HG02763 (cell line): ENCODE results near the gene PALM.
"Not testable (repeated sequence)": the region's sequence is repeated elsewhere in the genome, so short reads cannot be mapped to it uniquely, and the experiment has no call there.

Source experiments
- ATAC-seq: cut with Tn5 transposase; IDR thresholded peaks from one replicate; pipeline ENCODE4 v1.9.1; 2021; ENCODE audit warnings: mild to moderate bottlenecking, moderate library complexity; ENCODE audit not compliant: unreplicated experiment

The PALM gene

DNA sequence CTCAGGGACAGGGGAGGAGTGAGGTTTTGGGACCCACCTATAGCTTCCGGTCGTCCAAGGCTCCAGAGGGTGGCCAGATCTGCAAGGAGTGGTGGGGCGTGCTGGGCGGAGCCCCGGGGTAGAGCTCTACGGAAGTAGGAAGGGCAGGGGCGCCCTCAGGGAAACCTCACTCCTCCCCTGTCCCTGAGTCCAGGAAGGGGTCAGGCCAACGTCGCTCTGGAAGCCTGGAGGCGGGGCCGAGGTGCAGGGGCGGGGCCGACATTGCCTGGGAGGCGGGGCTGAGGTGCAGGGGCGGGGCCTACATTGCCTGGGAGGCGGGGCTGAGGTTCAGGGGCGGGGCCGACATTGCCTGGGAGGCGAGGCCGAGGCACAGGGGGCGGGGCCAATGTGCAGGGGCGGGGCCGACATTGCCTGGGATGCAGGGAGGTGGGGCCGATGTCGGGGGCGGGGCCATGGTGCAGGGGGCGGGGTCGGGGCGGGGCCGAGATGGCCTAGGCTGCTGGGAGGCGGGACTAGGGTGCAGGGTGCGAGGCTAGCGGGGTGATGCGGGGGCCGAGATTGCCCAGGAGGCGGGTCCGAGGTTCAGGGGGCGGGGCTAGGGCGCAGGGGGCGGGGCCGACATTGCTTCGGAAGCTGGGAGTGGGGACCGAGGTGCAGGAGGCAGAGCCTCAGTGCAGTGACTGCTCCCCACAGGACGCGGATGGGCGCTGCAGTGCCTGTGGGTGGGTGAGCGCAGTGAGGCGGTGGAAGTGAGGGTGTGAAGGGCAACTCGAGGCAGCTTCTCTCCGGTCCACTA lies 4.9 kb upstream of the PALM start:
- no peak for ATAC-seq

DNA sequence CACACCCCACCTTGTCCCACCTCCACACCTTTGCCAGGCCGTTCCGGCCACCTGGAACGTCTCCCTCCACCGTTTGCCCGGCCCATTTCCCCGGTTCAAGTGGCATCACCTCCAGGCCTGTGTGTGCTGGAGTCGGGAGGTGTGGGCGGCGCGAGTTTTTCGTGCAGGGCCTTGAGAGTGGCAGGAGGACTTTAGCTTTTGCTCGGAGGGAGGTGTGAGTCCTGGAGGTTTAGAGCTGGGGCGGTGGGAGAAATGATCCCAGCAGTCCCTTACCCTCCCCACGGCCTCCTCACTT lies 4.3 kb upstream of the PALM start:
- ATAC-seq, result no peak

DNA sequence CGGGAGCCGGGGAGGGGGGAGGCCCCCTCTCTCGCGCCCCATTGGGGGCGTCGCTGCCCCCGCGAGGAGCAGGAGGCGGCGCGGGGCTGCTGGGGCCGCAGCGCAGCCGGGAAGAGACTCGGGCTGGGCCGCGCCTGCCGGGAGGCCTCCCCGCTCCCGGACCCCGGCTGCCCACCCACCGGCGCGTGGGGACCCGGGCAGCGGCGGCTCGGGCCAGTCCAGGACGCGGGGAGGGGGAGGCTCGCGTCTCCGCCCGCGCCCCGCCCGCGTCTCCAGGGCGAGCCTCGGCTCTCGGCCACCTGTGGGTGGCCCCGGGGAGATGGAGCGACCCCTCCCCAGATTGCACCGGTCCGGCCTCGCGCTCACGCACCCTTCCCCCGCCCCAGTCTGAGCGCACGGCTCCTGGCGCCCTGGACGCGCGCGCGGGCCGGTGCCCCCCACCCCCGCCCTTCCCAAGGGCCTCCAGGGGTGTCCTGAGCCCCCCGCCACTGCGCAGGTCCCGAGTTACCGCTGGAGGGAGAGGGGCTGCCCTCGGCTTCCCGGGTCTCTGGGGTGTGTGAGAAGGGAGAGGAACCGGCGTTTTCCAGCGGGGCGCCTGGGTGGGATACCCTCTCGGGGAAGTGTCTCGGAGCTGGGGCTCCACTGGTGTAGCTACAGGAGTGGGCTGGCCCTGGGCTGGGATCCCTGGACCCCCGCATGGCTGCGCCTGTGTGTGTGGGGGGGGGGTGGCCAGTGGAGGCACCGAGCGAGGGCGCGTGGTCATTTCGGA lies 645 bp downstream of the PALM start:
- ATAC-seq, result no peak

DNA sequence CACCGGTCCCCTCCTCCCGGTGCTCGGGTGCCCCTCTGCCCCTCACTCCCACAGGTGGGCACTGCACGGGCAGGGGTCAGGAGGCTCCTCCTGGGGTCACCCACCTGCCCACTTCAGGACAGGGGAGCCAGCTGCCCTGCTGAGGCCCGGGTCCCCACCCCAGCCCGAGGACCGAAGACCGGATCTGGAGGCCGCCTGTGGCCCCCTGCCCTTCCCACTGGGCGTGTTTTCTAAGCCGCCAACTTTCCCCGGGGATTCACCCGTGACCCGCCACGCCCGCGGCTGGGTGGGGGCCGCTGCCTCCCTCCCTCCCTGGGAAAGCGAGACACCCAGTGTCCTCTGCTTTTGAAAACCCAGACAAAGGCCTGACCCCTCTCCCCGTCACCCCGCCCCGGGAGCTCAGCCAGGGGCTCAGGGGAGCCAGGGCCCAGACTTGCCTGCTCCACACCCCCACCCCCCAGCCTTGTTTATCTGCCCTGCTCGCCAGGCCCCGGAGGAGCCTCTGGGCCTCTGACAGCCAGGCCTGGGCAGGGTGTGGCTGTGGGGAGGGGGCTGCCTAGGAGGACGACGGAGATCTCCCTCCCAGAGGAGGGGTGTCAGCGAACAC lies 1.3 kb downstream of the PALM start:
- no peak for ATAC-seq

DNA sequence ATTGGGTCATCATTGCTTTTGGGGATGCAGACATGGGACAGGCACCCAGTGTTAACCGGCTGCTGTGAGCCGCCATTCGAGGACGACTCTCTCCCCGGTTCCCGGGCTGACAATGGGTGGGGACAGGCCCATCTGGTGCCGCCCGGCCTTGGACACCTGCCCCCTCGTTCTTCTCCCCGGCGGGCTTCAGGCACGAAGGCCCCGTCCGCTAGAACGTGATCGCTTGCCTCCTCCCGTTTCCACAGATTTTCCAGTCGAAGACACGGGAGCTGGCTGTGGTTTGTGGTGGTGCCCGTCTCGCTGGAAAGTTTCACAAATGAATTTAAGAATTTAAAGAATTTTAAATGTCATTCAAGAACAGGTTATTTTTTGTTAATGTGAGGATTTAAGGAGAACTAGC lies 2.0 kb downstream of the PALM start:
- no peak for ATAC-seq

DNA sequence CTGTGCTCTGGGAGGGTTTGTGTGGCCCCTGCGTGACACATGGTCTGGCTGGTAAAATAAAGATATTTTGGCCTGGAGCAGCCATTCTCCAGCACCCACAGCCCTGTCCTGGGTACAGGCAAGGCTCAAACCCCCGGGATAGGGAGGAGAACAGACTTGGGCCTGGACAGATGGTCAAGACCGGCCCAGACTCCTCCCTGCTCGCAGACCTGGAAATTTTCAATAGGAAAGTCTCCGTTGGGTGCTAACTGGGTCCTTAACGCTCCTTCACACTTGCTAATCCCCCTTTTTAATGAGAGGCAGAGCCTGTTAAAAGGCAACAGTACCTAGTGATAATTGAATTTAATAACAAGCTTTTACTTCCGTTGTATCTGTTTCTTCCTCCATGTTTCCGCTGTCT lies 2.5 kb downstream of the PALM start:
- no peak for ATAC-seq

DNA sequence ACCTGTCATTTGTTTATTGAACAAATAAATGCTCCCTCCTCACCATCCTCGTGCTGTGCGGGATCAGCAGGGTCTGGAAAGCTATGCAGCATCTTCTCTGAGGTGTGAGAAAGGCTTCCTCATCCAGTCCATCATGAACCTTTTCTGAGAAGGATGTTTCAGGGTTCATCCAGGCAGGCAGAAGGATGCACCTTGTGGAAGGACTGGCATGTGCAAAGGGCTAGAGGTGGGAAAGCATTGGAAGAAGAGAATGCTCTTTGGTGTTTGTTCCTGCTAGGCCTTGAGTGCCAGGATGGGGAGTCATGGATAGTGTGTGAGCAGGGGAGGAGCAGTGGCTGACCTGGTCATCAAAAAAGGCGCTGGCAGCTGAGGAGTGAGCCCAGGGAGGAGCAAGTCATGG lies 6.6 kb downstream of the PALM start:
- no peak for ATAC-seq

DNA sequence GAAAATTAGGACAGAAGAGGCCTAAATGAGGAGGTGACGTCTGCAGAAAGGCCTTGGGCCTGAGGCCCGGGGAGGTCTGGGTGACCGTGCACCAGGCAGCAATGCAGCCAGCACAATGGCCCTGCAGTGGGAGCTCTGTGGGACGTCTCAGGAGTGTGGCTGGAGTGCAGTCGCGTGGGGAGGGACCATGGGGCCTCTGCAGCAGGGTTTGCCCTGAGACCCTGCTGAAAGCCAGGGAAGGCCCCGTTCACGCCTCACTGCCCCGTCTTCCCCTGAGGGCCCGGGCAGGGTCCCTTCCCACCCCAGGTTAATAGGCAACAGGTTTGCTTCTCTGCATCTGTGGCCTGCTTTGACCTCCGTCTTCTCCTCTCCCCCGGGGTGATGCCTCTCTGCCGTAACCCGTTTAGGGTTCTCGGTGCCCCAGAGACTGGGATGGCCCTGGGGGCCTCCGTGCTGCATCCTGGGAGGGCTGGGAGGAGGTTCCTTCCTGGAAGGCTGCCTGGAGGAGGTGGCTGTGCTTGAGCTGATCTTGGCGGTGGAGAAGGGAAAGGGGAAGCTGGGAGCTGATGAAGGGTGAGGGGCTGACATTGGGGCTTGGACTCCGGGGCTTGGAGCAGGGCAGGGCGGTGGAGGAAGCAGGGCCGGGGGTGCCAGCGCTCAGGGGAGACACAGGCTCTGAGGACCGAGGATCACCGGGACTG lies 9.7 kb downstream of the PALM start:
- ATAC-seq, result no peak

DNA sequence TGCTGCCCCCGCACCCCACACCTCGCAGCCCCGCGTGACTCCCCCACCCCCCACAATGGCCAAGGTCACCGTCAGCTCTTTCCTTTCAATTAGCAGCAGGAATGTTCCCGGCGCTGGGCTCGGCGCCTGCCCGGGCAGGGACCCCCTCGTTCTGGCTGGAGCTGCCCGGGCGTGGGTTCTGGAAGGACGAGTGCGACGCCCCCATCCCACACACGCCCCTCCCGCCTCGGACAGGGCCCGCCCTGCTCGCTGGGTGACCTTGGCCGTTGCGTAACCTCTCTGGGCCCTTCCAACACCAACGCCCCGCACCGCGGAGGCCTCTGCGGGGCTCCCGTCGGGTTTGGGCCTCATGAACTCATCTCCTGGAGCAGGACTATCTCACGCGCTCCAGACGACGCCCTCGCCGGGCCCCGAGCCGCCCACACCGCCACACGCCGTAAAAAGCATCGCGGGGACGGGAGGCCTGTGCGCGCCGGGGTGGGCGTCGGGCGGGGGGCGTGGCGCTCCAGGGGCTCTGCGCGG lies 10.3 kb downstream of the PALM start:
- ATAC-seq, result no peak

DNA sequence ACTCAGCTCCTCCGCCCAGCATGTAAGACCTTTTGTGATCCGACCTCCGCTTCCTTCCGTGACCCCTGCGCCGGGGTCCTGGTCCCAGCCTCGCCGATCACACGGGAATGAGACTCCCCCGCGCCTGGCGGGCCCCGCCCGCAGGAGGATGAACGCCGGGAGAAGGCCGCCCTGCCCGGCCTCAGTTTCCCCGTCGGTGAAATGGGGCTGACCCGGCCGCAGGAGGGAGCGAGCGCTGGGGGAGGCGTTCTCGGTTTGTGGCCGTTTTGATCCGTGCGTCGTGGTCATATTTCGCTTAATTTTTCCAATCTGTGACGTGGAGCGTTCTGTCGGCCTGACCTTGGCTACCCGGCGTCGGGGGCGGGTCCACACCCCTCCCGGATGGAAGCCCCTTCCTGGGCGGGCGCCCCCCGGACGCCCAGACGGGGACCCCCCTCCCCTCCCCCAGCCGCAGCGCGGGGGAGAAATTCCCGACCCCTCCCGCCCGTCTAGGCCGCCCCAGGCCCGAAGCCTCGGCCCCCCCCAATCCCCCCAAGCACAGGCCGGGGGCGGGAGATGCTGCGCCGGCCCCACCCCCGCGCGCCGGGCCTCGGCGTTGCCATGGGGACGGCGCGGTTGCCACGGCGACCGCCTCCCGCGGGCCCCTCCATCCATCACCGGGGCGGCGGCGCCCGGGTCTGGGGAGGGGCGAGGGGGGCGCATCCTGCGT lies 11.1 kb downstream of the PALM start:
- ATAC-seq, result no peak

DNA sequence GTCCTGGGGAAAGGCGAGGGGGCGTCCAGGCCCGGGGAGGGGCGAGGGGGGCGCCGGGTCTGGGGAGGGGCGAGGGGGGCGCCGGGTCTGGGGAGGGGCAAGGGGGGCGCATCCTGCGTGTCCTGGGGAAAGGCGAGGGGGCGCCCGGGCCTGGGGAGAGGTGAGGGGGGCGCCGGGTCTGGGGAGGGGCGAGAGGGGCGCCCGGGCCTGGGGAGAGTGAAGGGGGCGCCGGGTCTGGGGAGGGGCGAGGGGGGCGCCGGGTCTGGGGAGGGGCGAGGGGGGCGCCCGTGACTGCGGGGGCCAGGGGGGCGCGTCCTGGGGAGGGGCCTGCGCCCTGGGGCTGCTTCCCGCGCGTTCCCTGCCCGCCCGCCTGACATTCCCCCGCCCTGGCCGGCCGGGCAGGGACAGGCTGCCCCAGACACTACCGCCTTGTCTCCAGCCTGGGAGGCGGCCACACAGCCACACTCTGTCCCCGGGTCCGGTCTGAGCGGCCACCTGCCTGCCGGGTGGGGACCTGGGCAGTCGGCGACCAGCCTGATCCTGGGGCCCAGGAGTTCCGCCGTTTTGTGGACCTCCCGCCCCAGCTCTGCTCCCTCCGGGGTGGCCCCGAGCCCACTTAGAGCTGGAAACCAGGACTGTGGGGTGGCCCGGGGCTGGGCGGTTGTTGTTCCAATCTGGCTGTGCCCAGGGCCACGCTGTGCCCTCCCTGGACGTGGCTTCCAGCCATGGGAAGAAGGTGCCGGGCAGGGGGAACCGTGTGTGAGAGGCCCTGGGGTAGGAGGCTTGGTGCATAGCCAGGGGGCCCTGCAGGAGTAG lies 11.8 kb downstream of the PALM start:
- ATAC-seq, result no peak

DNA sequence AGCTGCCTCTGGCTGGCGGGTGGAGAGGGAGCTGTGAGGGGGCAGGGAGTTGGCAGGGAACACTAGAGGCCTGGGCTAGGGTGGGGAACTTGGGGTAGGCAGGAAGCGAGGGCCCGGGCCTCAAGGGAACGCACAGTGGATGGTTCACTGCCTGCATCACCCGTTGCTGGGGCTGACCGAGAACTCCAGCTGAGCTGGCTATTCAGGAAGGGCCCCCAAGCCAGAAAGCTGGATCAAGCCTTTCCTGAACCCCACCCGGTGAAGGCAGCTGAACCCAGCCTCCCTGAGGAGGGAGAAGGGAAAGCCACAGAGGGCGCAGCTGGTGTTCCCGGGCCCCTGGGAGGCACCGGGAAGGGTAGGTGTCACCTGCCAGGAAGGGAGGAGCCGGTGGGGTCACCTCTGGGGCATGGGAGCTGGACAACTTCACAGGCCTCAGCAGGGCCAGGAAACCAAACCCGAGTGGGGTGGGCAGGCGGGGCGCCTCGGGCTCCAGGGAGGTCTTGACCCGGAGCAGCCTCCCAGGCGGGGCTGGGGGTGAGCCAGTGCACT lies 13.9 kb downstream of the PALM start:
- no peak for ATAC-seq

DNA sequence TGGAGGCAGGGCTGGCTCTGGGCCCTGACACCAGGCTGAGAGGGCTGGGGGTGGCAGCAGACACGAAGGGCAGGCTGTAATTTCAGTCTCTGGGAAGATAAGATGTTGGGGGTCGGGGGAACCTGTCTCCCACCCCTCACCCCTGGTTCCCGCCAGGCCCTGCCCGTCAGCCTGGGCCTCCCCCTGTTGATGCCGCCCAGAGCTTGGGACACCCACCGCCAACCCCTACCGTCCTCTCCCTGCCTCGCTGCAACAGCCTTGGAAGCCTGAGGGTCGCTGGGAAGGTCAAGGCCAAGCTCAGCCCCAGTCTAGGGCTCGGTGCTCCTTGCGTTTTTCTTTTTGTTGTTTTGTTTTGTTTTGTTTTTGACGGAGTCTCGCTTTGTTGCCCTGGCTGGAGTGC lies 14.5 kb downstream of the PALM start:
- no peak for ATAC-seq

DNA sequence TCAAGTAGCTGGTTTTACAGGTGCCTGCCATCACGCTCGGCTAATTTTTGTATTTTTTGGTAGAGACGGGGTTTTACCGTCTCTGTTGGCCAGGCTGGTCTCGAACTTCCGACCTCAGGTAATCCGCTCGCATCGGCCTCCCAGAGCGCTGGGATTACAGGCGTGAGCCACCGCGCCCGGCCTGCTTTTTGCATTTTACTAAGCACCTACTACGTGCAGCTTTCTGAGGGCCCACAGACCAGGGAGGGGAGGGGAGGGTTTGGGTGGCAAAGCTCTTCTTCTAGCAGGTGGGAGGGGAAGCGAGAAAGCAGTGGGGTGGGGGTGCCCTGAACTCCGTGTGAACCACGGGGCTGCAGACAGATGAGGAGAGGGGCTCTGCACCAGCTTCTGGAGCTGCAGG lies 15.0 kb downstream of the PALM start:
- ATAC-seq, result no peak

DNA sequence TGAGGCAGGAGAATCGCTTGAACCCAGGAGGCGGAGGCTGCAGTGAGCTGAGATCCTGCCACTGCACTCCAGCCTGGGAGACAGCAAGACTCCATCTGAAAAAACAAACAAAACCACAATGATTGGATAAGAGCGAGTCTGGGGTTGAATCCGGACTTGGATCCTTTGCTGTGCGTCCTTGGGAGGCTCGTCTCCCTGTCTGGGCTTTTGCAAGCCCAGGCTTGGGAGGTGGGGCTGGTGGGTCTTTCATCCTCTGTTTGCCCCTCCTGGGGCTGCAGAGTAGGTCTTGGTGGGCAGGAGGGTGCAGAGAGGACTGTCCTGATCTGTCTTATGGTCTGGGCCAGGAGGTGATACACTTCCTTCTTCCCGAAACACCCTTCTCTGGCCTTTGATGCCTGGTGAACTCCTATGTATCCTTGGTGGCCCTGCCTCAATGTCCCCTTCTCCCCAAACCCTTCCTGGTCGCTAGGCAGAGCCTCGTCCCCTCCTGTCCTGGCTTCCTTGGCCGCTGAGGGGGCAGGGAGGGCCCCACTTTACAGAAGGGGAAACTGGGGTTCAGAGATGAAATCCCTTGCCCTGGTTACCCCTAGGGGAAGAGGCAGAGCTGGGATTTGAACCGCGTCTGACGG lies 16.8 kb downstream of the PALM start:
- ATAC-seq, result no peak

DNA sequence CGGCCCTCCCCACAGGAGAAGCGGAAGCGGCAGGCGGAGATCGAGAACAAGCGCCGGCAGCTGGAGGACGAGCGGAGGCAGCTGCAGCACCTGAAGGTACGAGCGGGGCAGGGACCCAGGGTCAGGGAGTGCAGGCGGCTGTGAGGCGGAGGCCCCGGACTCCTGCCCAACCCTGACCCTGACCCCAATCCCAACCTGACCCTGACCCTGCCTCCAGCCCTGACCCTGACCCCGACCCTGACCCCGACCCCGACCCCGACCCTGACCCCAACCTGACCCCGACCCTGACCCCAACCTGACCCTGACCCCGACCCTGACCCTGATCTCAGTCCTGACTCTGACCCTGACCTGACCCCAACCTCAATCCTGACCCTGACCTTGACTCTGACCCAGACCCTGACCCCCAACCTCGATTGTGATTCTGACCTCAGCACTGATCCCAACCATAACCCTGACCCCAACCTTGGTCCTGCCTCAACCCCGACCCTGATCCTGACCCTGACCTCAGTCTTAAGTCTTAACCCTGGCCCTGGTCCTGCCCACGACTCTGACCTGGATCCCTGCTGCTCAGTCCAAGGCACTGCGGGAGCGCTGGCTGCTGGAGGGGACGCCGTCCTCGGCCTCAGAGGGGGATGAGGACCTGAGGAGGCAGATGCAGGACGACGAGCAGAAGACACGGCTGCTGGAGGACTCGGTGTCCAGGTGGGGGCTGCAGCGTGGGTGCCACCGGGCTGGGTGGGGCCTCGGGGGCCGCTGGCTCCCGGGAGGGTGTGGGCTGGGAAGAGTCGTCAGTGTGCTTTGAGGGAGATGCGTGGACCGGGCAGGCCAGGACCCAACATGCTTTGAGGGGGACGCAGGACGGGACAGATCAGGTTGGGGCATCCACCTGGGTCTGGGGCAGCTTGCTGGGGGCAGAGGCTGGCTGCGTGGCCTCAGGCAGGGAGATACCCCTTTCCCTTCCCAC lies 18.5 kb downstream of the PALM start:
- no peak for ATAC-seq

DNA sequence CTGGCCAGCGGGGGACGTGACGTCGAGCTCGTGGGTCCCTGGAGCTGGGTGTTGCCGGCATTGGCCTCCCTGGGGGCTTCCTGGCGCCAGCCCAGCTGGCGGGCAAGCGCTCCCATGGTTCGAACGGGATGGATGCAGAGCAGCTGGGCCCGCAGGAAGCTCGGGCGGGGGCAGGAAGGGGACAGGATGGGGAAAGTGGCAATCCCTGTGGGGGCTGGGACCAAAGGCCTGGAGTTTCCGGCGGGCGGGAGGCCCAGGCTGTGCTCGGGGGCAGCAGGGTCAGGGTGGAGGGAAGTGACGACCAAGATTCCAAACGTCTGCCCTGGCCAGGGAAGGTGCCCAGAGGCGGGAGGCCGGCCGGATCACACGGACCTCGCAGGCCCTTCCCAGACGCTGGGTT lies 19.3 kb downstream of the PALM start:
- no peak for ATAC-seq

DNA sequence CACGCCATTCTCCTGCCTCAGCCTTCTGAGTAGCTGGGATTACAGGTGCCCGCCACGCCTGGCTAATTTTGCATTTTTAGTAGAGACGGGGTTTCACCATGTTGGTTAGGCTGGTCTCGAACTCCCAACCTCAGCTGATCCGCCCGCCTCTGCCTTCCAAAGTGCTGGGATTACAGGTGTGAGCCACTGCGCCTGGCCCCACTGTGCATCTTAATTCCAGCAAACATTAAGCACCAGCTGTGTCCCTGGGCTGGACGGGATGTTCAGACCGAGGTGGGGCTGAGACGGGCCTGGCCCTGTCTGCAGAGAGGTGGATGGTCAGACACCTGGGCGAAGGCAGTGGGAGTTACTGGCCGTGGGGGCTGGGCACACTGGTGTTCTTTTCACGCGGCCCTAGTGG lies 20.8 kb downstream of the PALM start:
- not testable (repeated sequence) for ATAC-seq
